Urinary bladder (tissue), 4 donors: Measurements from ENCODE around the gene B4GALNT1. TPM values are rescaled to one million over a fixed set of nuclear protein-coding genes. Genes with fewer than 3 reads are reported as not detected.
"Not testable (repeated sequence)": the region's sequence is repeated elsewhere in the genome, so short reads cannot be mapped to it uniquely, and the experiment has no call there.

Experiments
- DNase-seq: peaks from one replicate; pipeline ENCODE4 v3.0.0-alpha.2; 2015; ENCODE audit errors: extremely low spot score
- H3K27ac ChIP-seq: one replicate; pipeline ENCODE4 v1.5.1; 2013; ENCODE audit warnings: low read depth, mild to moderate bottlenecking, moderate library complexity
- H3K36me3 ChIP-seq: one replicate; pipeline ENCODE4 v1.6.1; 2013; ENCODE audit warnings: mild to moderate bottlenecking, moderate library complexity; ENCODE audit not compliant: insufficient read depth
- H3K4me1 ChIP-seq: one replicate; pipeline ENCODE4 v1.6.1; 2013; ENCODE audit warnings: mild to moderate bottlenecking, moderate library complexity; ENCODE audit not compliant: insufficient read depth
- H3K4me3 ChIP-seq: one replicate; pipeline ENCODE4 v1.5.1; 2013; ENCODE audit warnings: low read depth, low read length
- WGBS: extraction: QIAGEN DNeasy Blood & Tissue Kit; methylation state at CpG from one replicate; pipeline ENCODE4 v1.1.7; 2013; 5-methylcytosine and 5-hydroxymethylcytosine counted together
- polyA plus RNA-seq: library from polyadenylated mRNA; stranded (reverse); fragments of 200-250 nt; gene quantifications from one replicate; pipeline ENCODE4 v1.2.3, GENCODE V29; 2013
- total RNA-seq: library from RNA; depleted of rRNA; stranded (reverse); fragments of >200 nt; gene quantifications from one replicate; pipeline ENCODE4 v1.2.3, GENCODE V29; 2014
- donor health status: healthy with polysubstance abuse.
- donor health status: healthy.

B4GALNT1 gene
- total and polyA plus RNA-seq, 2 donors, result 2.7 to 3.6 TPM

DNA sequence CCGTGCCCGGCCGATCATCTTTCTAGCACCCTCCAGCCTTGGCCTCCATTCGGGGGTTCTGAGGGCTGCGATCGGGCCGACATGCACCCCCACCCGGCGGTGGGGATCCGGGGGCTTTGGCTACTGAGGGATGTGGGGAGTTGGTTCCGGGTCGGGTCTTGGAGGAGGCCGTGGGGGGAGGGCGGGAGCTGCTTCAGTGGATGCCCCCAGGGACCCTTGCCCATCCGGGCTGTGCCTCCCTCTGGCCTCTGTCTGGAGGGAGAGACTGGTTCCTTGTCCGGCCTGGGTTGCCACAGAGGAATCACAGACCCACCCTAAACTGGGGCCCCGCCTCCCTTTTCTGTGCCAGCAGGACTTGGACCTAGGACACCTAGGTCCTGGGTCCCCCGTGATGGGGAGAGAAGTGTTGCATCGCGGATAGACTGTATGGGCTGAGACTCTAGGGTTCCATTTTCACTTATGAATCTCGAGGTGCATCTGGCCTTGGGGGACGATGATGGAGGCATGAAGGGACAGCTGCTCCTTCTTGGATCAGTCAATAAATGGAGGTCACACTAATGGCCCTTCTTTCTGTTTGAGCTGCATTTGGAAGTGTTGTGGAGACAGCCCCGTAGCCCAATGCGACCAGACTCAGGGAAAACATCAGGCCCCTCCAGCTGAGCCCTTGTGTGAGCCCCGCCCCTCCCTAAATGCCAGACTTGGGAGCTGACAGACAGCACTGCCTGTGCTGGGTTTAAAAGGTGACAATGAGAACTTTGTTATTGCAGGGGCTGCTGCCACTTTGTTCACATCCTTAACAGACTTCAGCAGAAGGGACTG lies 27.8 kb downstream of the B4GALNT1 start:
- no peaks in the 10 kb centered on the region for H3K36me3 ChIP-seq
- H3K4me1 ChIP-seq, result no peaks in the 10 kb centered on the region
- H3K4me3 ChIP-seq, result peak overlapping the region; percentile 78
- no peak for DNase-seq
- peak overlapping the region; percentile 93 for H3K27ac ChIP-seq
- 5% methylated on average over 25 of the region's 25 CpGs for WGBS

DNA sequence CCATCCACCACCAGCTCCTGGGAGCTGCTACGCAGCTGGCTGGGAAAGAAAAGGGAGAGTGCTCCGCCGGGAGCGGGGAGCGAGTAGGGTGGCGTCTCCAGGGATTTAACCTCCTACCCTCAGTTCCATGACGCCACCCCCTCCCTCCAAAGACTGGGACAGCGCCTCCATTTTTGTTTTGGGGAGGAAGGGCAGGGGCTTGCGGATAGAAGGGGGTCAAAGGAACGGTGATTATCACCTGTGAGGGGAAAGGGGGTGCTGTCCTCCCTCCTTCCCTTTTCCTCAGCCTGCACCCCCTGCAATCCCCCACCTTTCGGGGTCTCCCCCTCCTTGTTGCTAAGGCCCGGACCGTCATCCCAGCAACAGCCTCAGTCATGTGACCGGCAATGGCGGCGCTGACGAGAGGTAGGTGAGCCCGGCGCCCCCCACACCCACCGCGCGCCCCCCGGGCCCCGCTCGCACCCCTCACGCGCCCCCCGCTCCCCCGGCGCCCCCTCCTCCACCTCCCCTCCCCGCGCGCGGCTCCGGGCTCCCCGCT lies 28.5 kb downstream of the B4GALNT1 start, which contains the start of gene DTX3:
Gene DTX3 (plus strand): TSS at position 371 of the 538 bp plus-strand sequence. CDS start 1,694 bp downstream, outside the sequence.
- peak within 1 kb of the TSS; percentile 93 for H3K27ac ChIP-seq
- H3K36me3 ChIP-seq, result no peaks in the 10 kb centered on the region
- no peaks in the 10 kb centered on the region for H3K4me1 ChIP-seq
- 3% methylated on average over 36 of the region's 36 CpGs for WGBS
- DNase-seq, result no peak
- peak within 1 kb of the TSS; percentile 78 for H3K4me3 ChIP-seq

- WGBS, result 12% methylated on average over 6 of the region's 6 CpGs
- H3K36me3 ChIP-seq, result no peaks in the 10 kb centered on the region
Observed at GRCh38 chr12:57603815-57604453, 29.1 kb downstream of the B4GALNT1 start.

DNA sequence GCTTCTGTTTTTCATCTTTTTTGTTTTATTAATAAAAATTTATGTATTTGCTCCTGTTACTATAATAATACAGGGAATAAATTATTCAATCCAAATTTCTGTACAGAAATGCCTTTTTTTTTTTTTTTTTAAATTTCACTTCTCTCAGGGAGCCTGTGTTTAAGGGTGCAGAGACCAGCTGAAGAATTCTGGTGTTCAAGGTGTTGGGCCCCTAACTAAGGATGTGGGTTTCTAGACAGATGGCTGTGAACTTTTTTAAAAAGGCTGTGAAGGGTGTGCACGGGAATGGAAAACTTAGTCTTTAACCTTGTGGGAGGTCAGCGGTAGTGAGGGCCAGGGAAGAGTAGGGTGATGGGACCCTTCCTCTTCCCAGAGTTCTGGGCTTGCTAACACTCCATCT lies 29.7 kb downstream of the B4GALNT1 start:
- no peak for DNase-seq
- Histone ChIP-seq H3K4me3 (no peak overlapping the region), H3K27ac (peak overlapping the region; percentile 48), H3K36me3 (no peaks in the 10 kb centered on the region), H3K4me1 (no peaks in the 10 kb centered on the region)
- 53% methylated on average over 2 of the region's 2 CpGs for WGBS

More at GRCh38 chr12:57603815-57604453, 29.1 kb downstream of the B4GALNT1 start:
- DNase-seq, result no peak
- Histone ChIP-seq H3K4me3 (peak overlapping the region; percentile 78), H3K27ac (peak overlapping the region; percentile 93), H3K4me1 (no peaks in the 10 kb centered on the region)

- Histone ChIP-seq H3K4me3 (no peak overlapping the region), H3K4me1 (no peaks in the 10 kb centered on the region), H3K27ac (no peak overlapping the region), H3K36me3 (no peaks in the 10 kb centered on the region)
- no peak for DNase-seq
Observed at GRCh38 chr12:57602544-57602943, 30.5 kb downstream of the B4GALNT1 start.

DNA sequence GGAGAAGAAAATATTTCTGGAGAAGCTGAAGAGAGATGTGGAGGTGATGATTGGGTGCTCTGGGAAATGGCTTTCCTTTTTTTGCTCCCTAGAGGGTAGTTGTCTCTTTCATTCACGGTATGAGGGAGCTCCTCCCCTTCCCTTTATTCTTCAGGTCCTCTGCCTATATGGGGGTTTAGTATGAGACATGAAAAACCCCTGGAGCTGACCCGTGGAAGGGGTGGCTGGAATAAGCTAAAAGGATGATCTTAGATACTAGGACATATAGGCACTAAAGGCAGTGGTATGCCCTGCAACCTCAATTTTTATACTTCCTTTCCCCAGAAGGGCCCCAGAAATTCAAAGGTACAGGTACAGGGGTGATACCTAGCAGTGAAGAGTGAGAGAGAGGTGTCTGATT lies 32.6 kb downstream of the B4GALNT1 start:
- Histone ChIP-seq H3K4me1 (no peaks in the 10 kb centered on the region), H3K4me3 (no peak overlapping the region), H3K27ac (no peak overlapping the region), H3K36me3 (no peaks in the 10 kb centered on the region)
- WGBS, result 69% methylated on average over 2 of the region's 2 CpGs
- no peak for DNase-seq

DNA sequence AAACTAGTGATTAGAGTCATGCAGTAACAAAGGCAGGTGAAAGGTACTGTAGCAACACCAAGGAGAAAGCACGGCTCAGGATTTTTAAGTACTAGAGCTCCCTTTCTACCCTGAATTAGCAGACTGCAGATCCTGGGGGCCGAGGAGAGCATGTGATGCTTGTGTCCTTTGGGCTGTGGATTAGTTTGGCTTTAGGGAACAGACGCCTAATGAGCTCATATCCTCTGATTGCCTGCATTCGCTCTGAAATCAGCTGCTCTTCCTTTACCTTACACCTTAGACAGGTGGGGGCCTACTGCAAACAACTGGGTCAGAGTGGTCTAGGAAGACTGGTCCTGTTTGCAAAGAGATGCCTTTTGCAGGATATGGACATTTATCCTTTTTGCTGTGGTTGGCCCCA lies 39.8 kb downstream of the B4GALNT1 start:
- no peaks in the 10 kb centered on the region for H3K4me1 ChIP-seq
- no peak overlapping the region for H3K27ac ChIP-seq
- no peaks in the 10 kb centered on the region for H3K36me3 ChIP-seq
- 86% methylated on average over 4 of the region's 4 CpGs for WGBS
- no peak overlapping the region for H3K4me3 ChIP-seq
- DNase-seq, result no peak

DNA sequence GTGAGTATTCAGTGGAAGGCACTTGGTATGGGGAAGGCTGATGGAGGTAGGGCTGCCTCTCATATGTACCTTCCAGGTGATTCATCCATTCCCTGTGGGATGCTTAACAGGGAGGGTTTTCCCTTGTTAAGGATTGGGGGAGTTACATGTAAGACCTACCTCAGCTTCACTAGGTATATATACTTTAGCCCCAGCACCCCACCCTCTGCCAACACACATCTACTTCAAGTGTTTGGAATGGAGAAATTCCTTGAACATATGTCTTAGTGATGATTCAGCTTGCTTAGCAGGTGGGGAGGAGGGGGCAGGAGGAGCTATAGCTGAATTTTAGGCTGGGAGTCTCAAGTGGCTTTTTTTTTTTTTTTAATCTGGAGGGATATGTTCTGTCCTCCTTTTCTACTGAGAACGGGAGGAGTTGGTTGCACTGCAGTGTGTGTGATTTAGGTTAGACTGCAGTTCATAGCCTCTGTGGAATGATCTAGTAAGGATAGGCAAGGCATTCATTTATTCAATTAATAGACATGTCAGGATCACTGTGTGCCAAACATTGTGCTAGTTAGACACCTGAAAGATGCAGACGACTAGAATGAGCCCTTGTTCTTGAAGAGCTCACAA lies 40.3 kb downstream of the B4GALNT1 start:
- no peak for DNase-seq
- H3K4me3 ChIP-seq, result no peak overlapping the region
- H3K4me1 ChIP-seq, result no peaks in the 10 kb centered on the region
- WGBS, result 81% methylated on average over 2 of the region's 2 CpGs
- H3K27ac ChIP-seq, result no peak overlapping the region
- H3K36me3 ChIP-seq, result no peaks in the 10 kb centered on the region

GRCh38 chr12:57591782-57592325 lies 41.1 kb downstream of the B4GALNT1 start:
- no peak overlapping the region for H3K27ac ChIP-seq
- H3K4me1 ChIP-seq, result no peaks in the 10 kb centered on the region
- H3K4me3 ChIP-seq, result peak overlapping the region; percentile 84
- no peak for DNase-seq
- H3K36me3 ChIP-seq, result no peaks in the 10 kb centered on the region
- WGBS, result 42% methylated on average over 10 of the region's 10 CpGs

GRCh38 chr12:57590864-57591781 lies 41.9 kb downstream of the B4GALNT1 start, which contains the start of gene PIP4K2C:
Gene PIP4K2C (plus strand): TSS chr12:57591192. CDS start chr12:57591290, 98 bp downstream.
- no peak within 1 kb of the TSS for H3K27ac ChIP-seq
- H3K4me3 ChIP-seq, result peak within 1 kb of the TSS; percentile 84
- peak; percentile 13 for DNase-seq
- 1% methylated on average over 69 of the region's 69 CpGs for WGBS
- H3K4me1 ChIP-seq, result no peaks in the 10 kb centered on the region
- no peaks in the 10 kb centered on the region for H3K36me3 ChIP-seq

DNA sequence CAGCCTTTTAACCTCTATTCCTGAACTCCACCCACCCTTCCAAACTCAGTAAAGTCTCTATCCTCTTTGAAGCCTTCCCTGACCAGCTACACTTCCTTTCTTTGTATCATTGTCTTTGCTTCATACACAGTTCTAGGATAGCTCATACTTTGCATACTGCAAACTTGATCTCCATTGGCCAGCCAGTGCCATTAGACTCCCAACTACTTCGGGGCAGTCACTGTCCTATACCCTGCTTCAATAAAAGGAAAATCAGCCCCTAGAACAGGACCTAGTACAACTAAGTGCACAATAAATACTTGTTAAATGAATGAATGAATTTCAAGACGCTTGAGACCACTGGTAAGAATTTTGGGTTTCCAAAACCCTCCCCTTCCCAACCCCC lies 42.5 kb downstream of the B4GALNT1 start:
- no peaks in the 10 kb centered on the region for H3K36me3 ChIP-seq
- no peak overlapping the region for H3K27ac ChIP-seq
- no peaks in the 10 kb centered on the region for H3K4me1 ChIP-seq
- DNase-seq, result no peak
- peak overlapping the region; percentile 84 for H3K4me3 ChIP-seq
- 24% methylated on average over 2 of the region's 2 CpGs for WGBS

DNA sequence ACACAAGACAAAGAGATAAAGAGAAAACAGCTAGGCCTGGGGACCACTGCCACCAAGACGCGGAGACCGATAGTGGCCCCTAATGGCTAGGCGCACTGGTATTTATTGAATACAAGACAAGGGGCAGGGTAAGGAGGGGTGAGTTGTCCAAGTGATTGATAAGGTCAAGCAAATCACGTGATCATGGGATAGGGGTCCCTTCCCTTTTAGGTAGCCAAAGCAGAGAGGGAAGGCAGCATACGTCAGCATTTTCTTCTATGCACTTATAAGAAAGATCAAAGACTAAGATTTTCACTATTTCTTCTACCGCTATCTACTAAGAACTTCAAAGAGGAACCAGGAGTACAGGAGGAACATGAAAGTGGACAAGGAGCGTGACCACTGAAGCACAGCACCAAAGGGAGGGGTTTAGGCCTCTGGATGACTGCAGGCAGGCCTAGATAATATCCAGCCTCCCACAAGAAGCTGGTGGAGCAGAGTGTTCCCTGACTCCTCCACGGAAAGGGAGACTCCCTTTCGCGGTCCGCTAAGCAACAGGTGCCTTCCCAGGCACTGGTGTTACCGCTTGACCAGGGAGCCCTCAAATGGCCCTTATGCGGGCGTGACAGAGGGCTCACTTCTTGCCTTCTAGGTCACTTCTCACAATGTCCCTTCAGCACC lies 43.9 kb downstream of the B4GALNT1 start:
- WGBS, result 94% methylated on average over 15 of the region's 15 CpGs
- DNase-seq, H3K27ac ChIP-seq, H3K4me1 ChIP-seq, H3K36me3 ChIP-seq, H3K4me3 ChIP-seq: not testable (repeated sequence)
